ENCODE data around the gene NRGN.

Gene NRGN

DNA sequence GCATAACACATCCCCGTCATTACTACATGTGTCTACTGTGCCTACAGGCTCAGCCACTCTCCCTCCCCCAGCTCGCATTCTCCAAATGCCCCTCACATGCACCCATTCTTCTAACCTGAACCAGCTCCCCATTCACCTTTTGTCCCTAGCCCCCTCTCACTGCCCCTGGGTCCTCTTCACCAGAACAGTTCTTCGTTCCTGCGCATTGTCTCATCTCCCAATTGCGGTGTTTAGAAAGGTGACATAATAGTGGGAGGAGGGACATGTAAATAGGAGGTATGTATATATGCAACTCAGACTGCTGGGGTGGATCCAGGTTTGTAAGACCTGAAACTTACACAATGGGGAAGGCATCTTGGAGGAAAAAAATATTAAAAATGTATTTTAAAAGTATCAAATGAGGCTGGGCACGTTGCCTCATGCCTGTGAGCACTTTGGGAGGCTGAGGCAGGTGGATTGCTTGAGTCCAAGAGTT is 17.0 kb downstream of the NRGN start:
- Histone ChIP-seq H3K27me3 (ENCODE audit: control insufficient read depth in 1 of 2, insufficient read depth in 1 of 2, low read length in 2 of 2) (peaks cover 69 to 95% of the 10 kb centered on the region in 2 experiments), H4K8ac (ENCODE audit: low read length) (no peak overlapping the region), H4K91ac (ENCODE audit: low read length) (no peak overlapping the region), H3K27ac (ENCODE audit: low read length, poor library complexity, severe bottlenecking) (no peak overlapping the region), H3K9ac (ENCODE audit: low read length) (no peak overlapping the region), H3K4me2 (ENCODE audit: low read length, poor library complexity, severe bottlenecking) (no peak overlapping the region), H2BK120ac (ENCODE audit: low read depth, low read length) (no peak overlapping the region), H3K18ac (ENCODE audit: low read depth in 1 of 2, low read length in 2 of 2) (no peak overlapping the region), H2BK5ac (ENCODE audit: low read depth, low read length, poor library complexity, severe bottlenecking) (no peak overlapping the region), H2BK15ac (ENCODE audit: low read depth, poor library complexity, severe bottlenecking) (no peak overlapping the region), H3K4me3 (ENCODE audit: insufficient read depth in 1 of 2, low read depth in 1 of 2, low read length in 2 of 2) (no peak overlapping the region), H2AK5ac (ENCODE audit: low read length, severe bottlenecking) (no peak overlapping the region), H3K4ac (ENCODE audit: low read depth in 1 of 2, low read length in 2 of 2) (no peak overlapping the region), H3K4me1 (ENCODE audit: control insufficient read depth, insufficient read depth, low read depth, low read length) (peaks cover 37% of the 10 kb centered on the region), H3K79me1 (replicated peaks; ENCODE audit: low read length, poor library complexity, severe bottlenecking) (no peaks in the 10 kb centered on the region), H3K23ac (ENCODE audit: low read length in 2 of 2) (no peak overlapping the region), H2BK12ac (ENCODE audit: low read length in 2 of 2) (no peak overlapping the region), H3K36me3 (ENCODE audit: control insufficient read depth in 1 of 2, insufficient read depth in 2 of 2, low read depth in 1 of 2, low read length in 2 of 2) (no peaks in the 10 kb centered on the region), H3K14ac (ENCODE audit: low read length in 2 of 2) (no peak overlapping the region), H2AFZ (ENCODE audit: low read depth, low read length) (no peak overlapping the region), H3K9me3 (ENCODE audit: control insufficient read depth, low read length) (no peaks in the 10 kb centered on the region)
- whole genome bisulfite sequencing = 23% methylated on average over 6 of the region's 6 CpGs
- no peak for DNase-seq

- no peak for DNase-seq
- no peaks in the 10 kb centered on the region for H3K79me1 ChIP-seq (replicated peaks; ENCODE audit: low read length, poor library complexity, severe bottlenecking)
- peaks cover 39% of the 10 kb centered on the region for H3K4me1 ChIP-seq (ENCODE audit: control insufficient read depth, insufficient read depth, low read depth, low read length)
- H3K36me3 ChIP-seq (ENCODE audit: control insufficient read depth in 1 of 2, insufficient read depth in 2 of 2, low read depth in 1 of 2, low read length in 2 of 2) = no peaks in the 10 kb centered on the region
- no peak overlapping the region for H4K91ac ChIP-seq (ENCODE audit: low read length)
- H2AK5ac ChIP-seq (ENCODE audit: low read length, severe bottlenecking) = no peak overlapping the region
- no peak overlapping the region for H3K9ac ChIP-seq (ENCODE audit: low read length)
- H3K4ac ChIP-seq (ENCODE audit: low read depth in 1 of 2, low read length in 2 of 2) = no peak overlapping the region
- no peak overlapping the region for H2BK5ac ChIP-seq (ENCODE audit: low read depth, low read length, poor library complexity, severe bottlenecking)
- H2BK120ac ChIP-seq (ENCODE audit: low read depth, low read length) = no peak overlapping the region
- no peak overlapping the region for H3K23ac ChIP-seq (ENCODE audit: low read length in 2 of 2)
- no peak overlapping the region for H2AFZ ChIP-seq (ENCODE audit: low read depth, low read length)
- H3K18ac ChIP-seq (ENCODE audit: low read depth in 1 of 2, low read length in 2 of 2) = no peak overlapping the region
- WGBS = 55% methylated on average over 3 of the region's 3 CpGs
- no peak overlapping the region for H2BK15ac ChIP-seq (ENCODE audit: low read depth, poor library complexity, severe bottlenecking)
- no peak overlapping the region for H3K4me2 ChIP-seq (ENCODE audit: low read length, poor library complexity, severe bottlenecking)
- peaks cover 67 to 94% of the 10 kb centered on the region in 2 experiments for H3K27me3 ChIP-seq (ENCODE audit: control insufficient read depth in 1 of 2, insufficient read depth in 1 of 2, low read length in 2 of 2)
- H3K4me3 ChIP-seq (ENCODE audit: insufficient read depth in 1 of 2, low read depth in 1 of 2, low read length in 2 of 2) = no peak overlapping the region
- no peak overlapping the region for H3K27ac ChIP-seq (ENCODE audit: low read length, poor library complexity, severe bottlenecking)
- H3K14ac ChIP-seq (ENCODE audit: low read length in 2 of 2) = no peak overlapping the region
- no peak overlapping the region for H4K8ac ChIP-seq (ENCODE audit: low read length)
- H2BK12ac ChIP-seq (ENCODE audit: low read length in 2 of 2) = no peak overlapping the region
- H3K9me3 ChIP-seq (ENCODE audit: control insufficient read depth, low read length) = no peaks in the 10 kb centered on the region
Measured at GRCh38 chr11:124757320-124757719, 17.6 kb downstream of the NRGN start.

DNA sequence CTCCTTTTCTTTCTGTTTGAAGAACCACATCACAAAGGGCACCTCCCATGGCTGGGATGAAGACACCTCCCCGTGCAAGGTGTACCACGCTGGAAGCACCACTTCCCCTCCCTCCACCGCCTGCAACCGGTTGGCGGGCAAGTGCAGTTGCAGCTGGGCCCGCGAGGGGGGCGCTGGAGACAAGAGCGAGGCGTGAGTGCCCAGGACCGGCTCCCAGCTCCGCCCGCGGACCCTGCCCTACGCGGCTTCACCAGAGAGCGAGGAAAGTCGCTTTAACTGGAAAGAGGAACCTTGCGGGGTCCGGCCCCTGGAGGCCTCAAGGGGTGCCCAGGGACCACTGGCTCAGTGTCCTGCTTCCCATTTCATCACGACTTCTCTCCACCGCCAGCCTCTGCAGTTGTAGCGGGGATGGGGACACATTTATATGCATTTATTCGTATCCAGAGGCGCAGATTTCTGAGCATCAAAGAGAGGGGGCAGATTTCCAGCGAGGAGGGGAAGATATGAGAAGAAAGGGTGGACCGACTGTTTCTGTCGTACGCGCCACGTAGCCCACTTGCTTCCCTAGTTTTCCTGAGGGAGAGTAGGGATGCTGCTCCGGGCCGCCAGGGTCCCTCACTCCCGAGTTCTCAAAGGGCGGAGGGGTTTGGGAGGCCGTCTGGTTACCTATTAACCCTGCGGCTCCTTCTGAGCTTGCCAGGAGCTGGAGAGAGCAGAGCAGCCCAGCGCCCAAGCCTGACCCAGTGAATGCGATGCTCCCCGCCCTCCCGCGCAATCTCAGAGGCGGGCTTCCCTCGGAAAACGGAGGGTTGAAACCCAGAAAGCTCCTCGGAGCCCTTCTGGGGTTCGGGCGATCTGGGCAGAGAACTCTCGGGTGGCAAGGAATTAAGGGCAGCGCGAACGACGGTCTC is 18.9 kb downstream of the NRGN start:
- Histone ChIP-seq H2AFZ (ENCODE audit: low read depth, low read length) (no peak overlapping the region), H3K4me1 (ENCODE audit: control insufficient read depth, insufficient read depth, low read depth, low read length) (peaks cover 43% of the 10 kb centered on the region), H3K4me3 (ENCODE audit: insufficient read depth in 1 of 2, low read depth in 1 of 2, low read length in 2 of 2) (peak overlapping the region in 1 of 2 experiments; percentile 75), H3K79me1 (replicated peaks; ENCODE audit: low read length, poor library complexity, severe bottlenecking) (peaks cover 2% of the 10 kb centered on the region), H2AK5ac (ENCODE audit: low read length, severe bottlenecking) (no peak overlapping the region), H3K14ac (ENCODE audit: low read length in 2 of 2) (no peak overlapping the region), H3K23ac (ENCODE audit: low read length in 2 of 2) (no peak overlapping the region), H4K91ac (ENCODE audit: low read length) (no peak overlapping the region), H2BK5ac (ENCODE audit: low read depth, low read length, poor library complexity, severe bottlenecking) (no peak overlapping the region), H3K9ac (ENCODE audit: low read length) (peak overlapping the region; percentile 49), H3K9me3 (ENCODE audit: control insufficient read depth, low read length) (no peaks in the 10 kb centered on the region), H3K4ac (ENCODE audit: low read depth in 1 of 2, low read length in 2 of 2) (no peak overlapping the region), H3K18ac (ENCODE audit: low read depth in 1 of 2, low read length in 2 of 2) (no peak overlapping the region), H2BK12ac (ENCODE audit: low read length in 2 of 2) (no peak overlapping the region), H2BK15ac (ENCODE audit: low read depth, poor library complexity, severe bottlenecking) (no peak overlapping the region), H4K8ac (ENCODE audit: low read length) (no peak overlapping the region), H2BK120ac (ENCODE audit: low read depth, low read length) (no peak overlapping the region), H3K4me2 (ENCODE audit: low read length, poor library complexity, severe bottlenecking) (peak overlapping the region; percentile 77), H3K27me3 (ENCODE audit: control insufficient read depth in 1 of 2, insufficient read depth in 1 of 2, low read length in 2 of 2) (peaks cover 63 to 89% of the 10 kb centered on the region in 2 experiments), H3K27ac (ENCODE audit: low read length, poor library complexity, severe bottlenecking) (no peak overlapping the region), H3K36me3 (ENCODE audit: control insufficient read depth in 1 of 2, insufficient read depth in 2 of 2, low read depth in 1 of 2, low read length in 2 of 2) (no peaks in the 10 kb centered on the region)
- 6% methylated on average over 52 of the region's 53 CpGs for WGBS
- peak; percentile 69 for DNase-seq
